Measurements from ENCODE around the gene CHST11. TPM values are rescaled to one million over a fixed set of nuclear protein-coding genes. Genes with fewer than 3 reads are reported as not detected.

The CHST11 gene
- total and polyA plus RNA-seq, 10 of the 15 experiments (the other 5 are each of a cell fraction or from before 2014, with no cell fraction given) = 1.9 to 38.1 (median 17.2) TPM

DNA sequence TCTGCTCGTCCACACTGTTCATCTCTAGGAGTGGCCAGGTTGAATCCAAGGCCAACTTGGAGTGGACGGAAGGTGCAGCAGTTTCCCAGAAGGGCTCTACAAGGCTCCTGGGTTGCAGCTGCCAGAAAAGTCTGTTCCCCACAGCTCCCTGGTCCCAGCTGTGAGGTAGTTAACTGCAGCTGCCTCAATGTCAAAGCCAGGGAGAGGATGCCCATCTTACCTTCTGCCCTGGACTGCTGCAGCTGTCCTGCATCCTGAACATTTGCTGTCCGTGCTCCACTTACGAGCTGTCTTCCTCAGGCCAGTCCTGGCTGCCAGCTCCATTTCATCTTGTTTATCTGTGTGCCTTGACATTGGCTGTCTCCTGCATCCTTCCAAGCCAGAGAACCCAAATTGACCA is 274.0 kb downstream of the CHST11 start (continued):
- no peak for TF ChIP-seq BRCA1 (IDR thresholded peaks at IDR 0.05; ENCODE audit: low read depth, low read length)

- no peaks in the 10 kb centered on the region for H3K27me3 ChIP-seq (replicated peaks in 1 of 2; ENCODE audit: control insufficient read depth in 2 of 2, insufficient read depth in 2 of 2, low read length in 1 of 2)
- in situ Hi-C loops (cut with MboI) = no loop called here
- FAIRE-seq = no peak
- H3K4me2 ChIP-seq (ENCODE audit: control insufficient read depth, insufficient read depth) = no peak overlapping the region
- peaks cover 4 to 5% of the 10 kb centered on the region in 2 experiments; a peak in 2 of 4 replicates for H3K36me3 ChIP-seq (ENCODE audit: control insufficient read depth in 2 of 2, insufficient read depth in 2 of 2, low read length in 1 of 2)
- TF ChIP-seq BCL3 (IDR thresholded peaks at IDR 0.05; ENCODE audit: borderline replicate concordance, insufficient read depth, low read depth, low read length, poor library complexity, severe bottlenecking) = no peak
- TF ChIP-seq YY1 (IDR thresholded peaks at IDR 0.05; ENCODE audit: low read depth, low read length) = peak; percentile 83
- TF ChIP-seq RAD21 (IDR thresholded peaks at IDR 0.05; ENCODE audit: insufficient read depth, low read depth, low read length) = peak; percentile 55
- peak; percentile 50; the same call in 1 of the 2 replicates for TF ChIP-seq SMC3 (IDR thresholded peaks at IDR 0.05; ENCODE audit: borderline replicate concordance, low read length)
- no peak for TF ChIP-seq MYC (IDR thresholded peaks at IDR 0.05; ENCODE audit: insufficient read depth, insufficient read length, insufficient replicate concordance, low read length, severe bottlenecking)
- TF ChIP-seq SREBF2 (IDR thresholded peaks at IDR 0.05; ENCODE audit: low read length) = no peak
- TF ChIP-seq ZNF384 (IDR thresholded peaks at IDR 0.05; ENCODE audit: borderline replicate concordance, low read depth, low read length) = no peak
- TF ChIP-seq, protein P1, sequence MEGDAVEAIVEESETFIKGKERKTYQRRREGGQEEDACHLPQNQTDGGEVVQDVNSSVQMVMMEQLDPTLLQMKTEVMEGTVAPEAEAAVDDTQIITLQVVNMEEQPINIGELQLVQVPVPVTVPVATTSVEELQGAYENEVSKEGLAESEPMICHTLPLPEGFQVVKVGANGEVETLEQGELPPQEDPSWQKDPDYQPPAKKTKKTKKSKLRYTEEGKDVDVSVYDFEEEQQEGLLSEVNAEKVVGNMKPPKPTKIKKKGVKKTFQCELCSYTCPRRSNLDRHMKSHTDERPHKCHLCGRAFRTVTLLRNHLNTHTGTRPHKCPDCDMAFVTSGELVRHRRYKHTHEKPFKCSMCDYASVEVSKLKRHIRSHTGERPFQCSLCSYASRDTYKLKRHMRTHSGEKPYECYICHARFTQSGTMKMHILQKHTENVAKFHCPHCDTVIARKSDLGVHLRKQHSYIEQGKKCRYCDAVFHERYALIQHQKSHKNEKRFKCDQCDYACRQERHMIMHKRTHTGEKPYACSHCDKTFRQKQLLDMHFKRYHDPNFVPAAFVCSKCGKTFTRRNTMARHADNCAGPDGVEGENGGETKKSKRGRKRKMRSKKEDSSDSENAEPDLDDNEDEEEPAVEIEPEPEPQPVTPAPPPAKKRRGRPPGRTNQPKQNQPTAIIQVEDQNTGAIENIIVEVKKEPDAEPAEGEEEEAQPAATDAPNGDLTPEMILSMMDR (IDR thresholded peaks at IDR 0.05 in 2 of 3, conservative IDR thresholded peaks at IDR 0.05 in 1 of 3; ENCODE audit: control insufficient read depth in 2 of 3, extremely low read depth in 1 of 3, insufficient read depth in 1 of 3, low read depth in 3 of 3, low read length in 3 of 3) = peak in 2 of 3 experiments; percentile 26 to 39; a peak in 3 of 6 replicates
- no TSS peak for BruUV-seq (replicated peaks)
- H3K9me3 ChIP-seq (replicated peaks; ENCODE audit: control insufficient read depth, insufficient read depth, low read length) = no peaks in the 10 kb centered on the region
- H4K20me1 ChIP-seq (ENCODE audit: control insufficient read depth, insufficient read depth) = no peaks in the 10 kb centered on the region
- RAD21 ChIA-PET (ENCODE audit: unreplicated experiment) = interaction anchor here (1.4 kb wide), 1 partner anchor 39 kb away, joined by 4 read pairs; no protein-coding TSS in a partner anchor
- CTCF ChIA-PET = interaction anchor here (0.7 to 3.2 kb wide), 4 partner anchors 19 to 352 kb away, joined by 3 to 10 read pairs (median 3); no protein-coding TSS in a partner anchor
- H3K4me1 ChIP-seq (ENCODE audit: control insufficient read depth, insufficient read depth, low read length) = peaks cover 18% of the 10 kb centered on the region
- no peak for DNase-seq (ENCODE audit: low read depth, low spot score)
- no peak overlapping the region for H3K9ac ChIP-seq (ENCODE audit: control insufficient read depth, insufficient read depth, low read length)
- SMC1A ChIA-PET (ENCODE audit: uncharacterized antibody, unreplicated experiment) = interaction anchor here (1.2 to 3.1 kb wide), 4 partner anchors 36 to 320 kb away, joined by 4 to 17 read pairs (median 4); no protein-coding TSS in a partner anchor
- no peak overlapping the region for H3K27ac ChIP-seq (ENCODE audit: control insufficient read depth, insufficient read depth)
- H2AFZ ChIP-seq (ENCODE audit: control insufficient read depth, low read depth, low read length) = no peak overlapping the region
- POLR2A ChIA-PET = no interaction called here
- WGBS (ENCODE audit: insufficient coverage, insufficient replicate concordance, low lambda C conversion rate, missing lambda C conversion rate) = 38% methylated on average over 6 of the region's 6 CpGs
- H3K79me2 ChIP-seq (ENCODE audit: control insufficient read depth, insufficient read depth, low read length) = peaks cover under 1% of the 10 kb centered on the region; the same call in 1 of the 2 replicates
- peak; percentile 75 for ATAC-seq
- no peak overlapping the region for H3K4me3 ChIP-seq
- intact Hi-C loops (cut with micrococcal nuclease; ENCODE audit: unreplicated experiment) = no loop called here
These were observed 277.0 kb downstream of the CHST11 start for GRCh38 chr12:104733717-104734175.
